Measurements from ENCODE around the gene FOCAD.

DNA sequence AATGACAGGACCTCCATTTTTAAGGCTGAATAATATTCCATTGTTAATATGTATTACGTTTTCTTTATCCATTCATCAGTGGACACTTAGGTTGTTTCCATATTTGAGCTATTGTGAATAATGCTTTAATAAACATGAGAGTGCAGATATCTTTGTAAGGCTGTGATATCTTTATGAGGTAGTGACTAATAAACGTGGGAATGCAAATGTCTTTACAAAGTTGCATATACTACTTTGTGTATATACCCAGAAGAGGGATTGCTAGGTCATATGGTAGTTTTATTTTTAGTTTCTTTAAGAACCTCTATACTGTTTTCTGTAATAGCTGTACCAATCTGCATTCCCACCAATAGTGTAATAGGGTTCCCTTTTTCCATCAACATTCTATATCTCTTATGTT is 148.7 kb downstream of the FOCAD start:
- TF ChIP-seq EZH2 (IDR thresholded peaks at IDR 0.05; ENCODE audit: borderline replicate concordance, low read length) (no peak), CTCF (conservative IDR thresholded peaks at IDR 0.05 in 1 of 2, IDR thresholded peaks at IDR 0.05 in 1 of 2; ENCODE audit: extremely low read depth in 1 of 2, insufficient read depth in 1 of 2, low read depth in 1 of 2, low read length in 2 of 2) (no peak)
